ENCODE measurements around the gene UBN1.

DNA sequence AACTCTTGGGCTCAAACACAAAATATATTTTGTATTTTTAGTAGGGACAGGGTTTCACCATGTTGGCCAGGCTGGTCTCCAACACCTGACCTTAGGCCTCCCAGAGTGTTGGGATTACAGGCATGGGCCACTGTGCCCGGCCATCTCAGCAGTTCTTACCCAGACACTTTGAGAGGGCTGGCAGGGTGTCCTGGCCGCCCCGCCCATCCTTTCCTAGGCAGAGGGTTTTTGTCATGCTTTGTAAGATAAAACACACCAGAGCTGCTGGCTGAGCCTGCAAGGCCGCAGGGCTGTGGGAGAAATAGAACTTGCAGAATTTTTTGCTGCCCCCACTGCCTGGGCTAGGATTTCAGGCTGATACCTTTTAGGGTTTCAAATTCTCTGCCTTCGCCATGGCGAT lies 80.9 kb downstream of the UBN1 start:
- TF ChIP-seq, protein P1, sequence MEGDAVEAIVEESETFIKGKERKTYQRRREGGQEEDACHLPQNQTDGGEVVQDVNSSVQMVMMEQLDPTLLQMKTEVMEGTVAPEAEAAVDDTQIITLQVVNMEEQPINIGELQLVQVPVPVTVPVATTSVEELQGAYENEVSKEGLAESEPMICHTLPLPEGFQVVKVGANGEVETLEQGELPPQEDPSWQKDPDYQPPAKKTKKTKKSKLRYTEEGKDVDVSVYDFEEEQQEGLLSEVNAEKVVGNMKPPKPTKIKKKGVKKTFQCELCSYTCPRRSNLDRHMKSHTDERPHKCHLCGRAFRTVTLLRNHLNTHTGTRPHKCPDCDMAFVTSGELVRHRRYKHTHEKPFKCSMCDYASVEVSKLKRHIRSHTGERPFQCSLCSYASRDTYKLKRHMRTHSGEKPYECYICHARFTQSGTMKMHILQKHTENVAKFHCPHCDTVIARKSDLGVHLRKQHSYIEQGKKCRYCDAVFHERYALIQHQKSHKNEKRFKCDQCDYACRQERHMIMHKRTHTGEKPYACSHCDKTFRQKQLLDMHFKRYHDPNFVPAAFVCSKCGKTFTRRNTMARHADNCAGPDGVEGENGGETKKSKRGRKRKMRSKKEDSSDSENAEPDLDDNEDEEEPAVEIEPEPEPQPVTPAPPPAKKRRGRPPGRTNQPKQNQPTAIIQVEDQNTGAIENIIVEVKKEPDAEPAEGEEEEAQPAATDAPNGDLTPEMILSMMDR (IDR thresholded peaks at IDR 0.05): no peak
- TF ChIP-seq POLR2AphosphoS5 (IDR thresholded peaks at IDR 0.05): no peak
- TF ChIP-seq POLR2A (IDR thresholded peaks at IDR 0.05): no peak
- no peak for TF ChIP-seq EP300 (IDR thresholded peaks at IDR 0.05)
